ENCODE measurements around the gene OR10J1. TPM values are rescaled to one million over a fixed set of nuclear protein-coding genes. Genes with fewer than 3 reads are reported as not detected.

OR10J1 gene
- total RNA-seq, 1 donor from 2014 or later, result not detected

Other genes with a start within 250 kb of the OR10J1 start
- gene ACKR1, start 234.8 kb upstream of the OR10J1 start, total RNA-seq (ENCODE audit: low replicate concordance), result 0.17 and 0.63 TPM in 2 replicates
- gene FCER1A, start 137.4 kb upstream of the OR10J1 start, total RNA-seq (ENCODE audit: low replicate concordance), result not detected in 2 replicates
- gene OR10J4, start 7.5 kb upstream of the OR10J1 start, total RNA-seq (ENCODE audit: low replicate concordance), result not detected in 2 replicates
- gene OR10J5, start 96.3 kb downstream of the OR10J1 start, total RNA-seq (ENCODE audit: low replicate concordance), result not detected in 2 replicates
- gene APCS, start 148.1 kb downstream of the OR10J1 start, total RNA-seq (ENCODE audit: low replicate concordance), result 0.40 TPM in 1 of 2 replicates, not detected in the other